GM23338 (cell line): ENCODE measurements around the gene OSBPL3. TPM values are rescaled to one million over a fixed set of nuclear protein-coding genes. Genes with fewer than 3 reads are reported as not detected.

Experiments
- ATAC-seq: fragments of 200-7000 bp; cut with Tn5 transposase; 3 replicates; pipeline ENCODE4 v1.9.1; 2020
- DNase-seq: peaks from one replicate; pipeline ENCODE4 v3.0.0-alpha.2; 2015; ENCODE audit warnings: low spot score
- H2AFZ ChIP-seq: fragments of 200-600 bp; sonication (generic); 2 replicates; pipeline ENCODE4 v1.8.0; 2016; ENCODE audit warnings: antibody characterized with exemption, mild to moderate bottlenecking, moderate library complexity
- H3F3A ChIP-seq: fragments of 200-600 bp; sonication (generic); replicated peaks from 2 replicates; pipeline ENCODE4 v1.8.0; 2017; ENCODE audit warnings: antibody characterized with exemption, mixed run types, low read depth
- H3K27ac ChIP-seq: fragments of 200-600 bp; sonication (generic); 2 replicates; pipeline ENCODE4 v1.6.1; 2016; ENCODE audit warnings: low read depth
- H3K27me3 ChIP-seq: fragments of 200-600 bp; sonication (generic); 2 replicates; pipeline ENCODE4 v1.8.0; 2016; ENCODE audit warnings: mild to moderate bottlenecking, mixed run types, moderate library complexity; ENCODE audit not compliant: insufficient read depth
- H3K36me3 ChIP-seq: fragments of 200-600 bp; sonication (generic); 2 replicates; pipeline ENCODE4 v1.8.0; 2016; ENCODE audit warnings: mild to moderate bottlenecking; ENCODE audit not compliant: insufficient read depth
- H3K4me1 ChIP-seq: fragments of 200-600 bp; sonication (generic); 2 replicates; pipeline ENCODE4 v1.8.0; 2016; ENCODE audit warnings: mild to moderate bottlenecking, moderate library complexity; ENCODE audit not compliant: insufficient read depth
- H3K4me2 ChIP-seq: fragments of 200-600 bp; sonication (generic); 2 replicates; pipeline ENCODE4 v1.7.1; 2017; ENCODE audit warnings: mixed run types
- H3K4me3 ChIP-seq: fragments of 200-600 bp; sonication (generic); 2 replicates; pipeline ENCODE4 v1.6.1; 2016; ENCODE audit warnings: mixed run types
- H3K79me2 ChIP-seq: fragments of 200-600 bp; sonication (generic); replicated peaks from 2 replicates; pipeline ENCODE4 v1.8.0; 2017; ENCODE audit warnings: mild to moderate bottlenecking; ENCODE audit not compliant: insufficient read depth
- H3K9me2 ChIP-seq: fragments of 200-600 bp; sonication (generic); 2 replicates; pipeline ENCODE4 v1.8.0; 2017; ENCODE audit not compliant: insufficient read depth
- H4K20me1 ChIP-seq: fragments of 200-600 bp; sonication (generic); replicated peaks from 2 replicates; pipeline ENCODE4 v1.8.0; 2017; ENCODE audit warnings: mild to moderate bottlenecking; ENCODE audit not compliant: insufficient read depth
- H3K27ac Mint-ChIP-seq: 2 replicates; pipeline ENCODE4 v1.8.0; 2020; ENCODE audit warnings: inconsistent platforms, mild to moderate bottlenecking, moderate library complexity, mixed read lengths
- H3K27me3 Mint-ChIP-seq: 3 replicates; pipeline ENCODE4 v1.8.0; 2022; ENCODE audit warnings: low read depth, mild to moderate bottlenecking, moderate library complexity, mixed read lengths, inconsistent platforms; ENCODE audit not compliant: insufficient read depth, poor library complexity
- H3K36me3 Mint-ChIP-seq: 3 replicates; pipeline ENCODE4 v1.8.0; 2021; ENCODE audit warnings: low read depth, mild to moderate bottlenecking, inconsistent platforms, moderate library complexity, mixed read lengths
- H3K4me1 Mint-ChIP-seq: 3 replicates; pipeline ENCODE4 v1.8.0; 2020; ENCODE audit warnings: mild to moderate bottlenecking, inconsistent platforms, mixed read lengths
- H3K4me3 Mint-ChIP-seq: 3 replicates; pipeline ENCODE4 v1.8.0; 2021; ENCODE audit warnings: moderate library complexity, mild to moderate bottlenecking, inconsistent platforms, mixed read lengths
- H3K9me3 Mint-ChIP-seq: 3 replicates; pipeline ENCODE4 v1.8.0; 2020; ENCODE audit warnings: moderate library complexity, mild to moderate bottlenecking, inconsistent platforms, mixed read lengths
- CREB1 ChIP-seq: fragments of 250-450 bp; sonication (Bioruptor Pico); IDR thresholded peaks from 2 replicates; pipeline ENCODE4 v1.5.0; 2020; ENCODE audit warnings: low read depth, mild to moderate bottlenecking, moderate library complexity
- EZH2 ChIP-seq: fragments of 200-600 bp; sonication (generic); IDR thresholded peaks from one replicate; pipeline ENCODE4 v1.8.0; 2017; ENCODE audit warnings: antibody characterized with exemption, mild to moderate bottlenecking, low read depth; ENCODE audit not compliant: unreplicated experiment
- JUNB ChIP-seq: IDR thresholded peaks from one replicate; pipeline ENCODE4 v1.6.1; 2016; ENCODE audit warnings: antibody characterized with exemption; ENCODE audit not compliant: unreplicated experiment
- NANOG ChIP-seq: IDR thresholded peaks from 2 replicates; pipeline ENCODE4 v1.6.1; 2016; ENCODE audit warnings: antibody characterized with exemption, borderline replicate concordance
- REST ChIP-seq: IDR thresholded peaks from one replicate; pipeline ENCODE4 v1.6.1; 2018; ENCODE audit warnings: antibody characterized with exemption; ENCODE audit not compliant: unreplicated experiment
- polyA plus RNA-seq: library from polyadenylated mRNA; unstranded; fragments of >200 nt; fragmentation: Nextera tagmentation; extraction: Ambion mirVana; gene quantifications from 2 replicates; pipeline ENCODE4 v1.2.1, GENCODE V29; 2016
- total RNA-seq: library from RNA; depleted of rRNA; stranded (reverse); fragments of >200 nt; shearing (Covaris generic); gene quantifications from 2 replicates; pipeline ENCODE4 v1.2.3, GENCODE V29; 2014; rRNA removed

Gene OSBPL3
- total and polyA plus RNA-seq, 2 experiments from 2014 or later = 7.2 to 15.7 TPM

- H3K9me3 Mint-ChIP-seq = no peaks in the 10 kb centered on the region
Observed at GRCh38 chr7:24750441-24751055, 229.4 kb downstream of the OSBPL3 start.

GRCh38 chr7:24748521-24748920 lies 231.5 kb downstream of the OSBPL3 start:
- no peak for TF ChIP-seq EZH2
- TF ChIP-seq REST = peak; percentile 53
- no peak for TF ChIP-seq JUNB
- TF ChIP-seq CREB1 (CRISPR knock-in tag) = no peak
- Mint-ChIP-seq H3K4me3 (no peak overlapping the region), H3K27me3 (peaks cover 5% of the 10 kb centered on the region), H3K36me3 (no peaks in the 10 kb centered on the region), H3K4me1 (peaks cover 10% of the 10 kb centered on the region), H3K9me3 (no peaks in the 10 kb centered on the region), H3K27ac (no peak overlapping the region)
- ATAC-seq (no peak), DNase-seq (no peak)
- Histone ChIP-seq H3K4me2 (no peak overlapping the region), H3K79me2 (no peaks in the 10 kb centered on the region), H3F3A (no peaks in the 10 kb centered on the region), H3K27ac (no peak overlapping the region), H3K27me3 (no peaks in the 10 kb centered on the region), H3K4me3 (no peak overlapping the region), H3K9me2 (no peaks in the 10 kb centered on the region), H4K20me1 (no peaks in the 10 kb centered on the region), H2AFZ (no peak overlapping the region), H3K4me1 (peaks cover 5% of the 10 kb centered on the region), H3K36me3 (no peaks in the 10 kb centered on the region)

More at GRCh38 chr7:24750441-24751055, 229.4 kb downstream of the OSBPL3 start:
- DNase-seq (no peak), ATAC-seq (no peak)
- Histone ChIP-seq H3K79me2 (no peaks in the 10 kb centered on the region), H3K4me2 (no peak overlapping the region), H3K36me3 (no peaks in the 10 kb centered on the region), H3K9me2 (no peaks in the 10 kb centered on the region), H3K27ac (no peak overlapping the region), H3F3A (no peaks in the 10 kb centered on the region), H3K4me1 (peaks cover 5% of the 10 kb centered on the region), H3K27me3 (peaks cover 10% of the 10 kb centered on the region), H2AFZ (no peak overlapping the region), H3K4me3 (no peak overlapping the region), H4K20me1 (no peaks in the 10 kb centered on the region)
- Mint-ChIP-seq H3K36me3 (no peaks in the 10 kb centered on the region), H3K4me1 (peaks cover 10% of the 10 kb centered on the region), H3K27ac (no peak overlapping the region), H3K27me3 (peaks cover 5% of the 10 kb centered on the region), H3K4me3 (no peak overlapping the region)
- no peak for TF ChIP-seq NANOG

Other genes starting within 250 kb of the OSBPL3 start
- gene GSDME, start 222.7 kb downstream of the OSBPL3 start, total RNA-seq = 8.3 and 9.7 TPM in 2 replicates
- 7.3 and 8.5 TPM in 2 replicates for gene GSDME, start 222.7 kb downstream of the OSBPL3 start, polyA plus RNA-seq
- gene CYCS, start 145.1 kb upstream of the OSBPL3 start, total RNA-seq = 131 and 158 TPM in 2 replicates
- gene CYCS, start 145.1 kb upstream of the OSBPL3 start, polyA plus RNA-seq = 385 and 468 TPM in 2 replicates
- not detected in 2 replicates for gene NPVF, start 248.3 kb upstream of the OSBPL3 start, total RNA-seq
- gene NPVF, start 248.3 kb upstream of the OSBPL3 start, polyA plus RNA-seq = not detected in 2 replicates